ENCODE results near the gene TRIM44.
A peak's percentile ranks its signal among the peaks of the same experiment; 100 is the strongest.

The TRIM44 gene

GRCh38 chr11:35655254-35655653 lies 7.3 kb upstream of the TRIM44 start:
- no peak for TF ChIP-seq CTCF (IDR thresholded peaks at IDR 0.05; ENCODE audit: low read depth, low read length)
- in situ Hi-C loops (cut with HindIII; ENCODE audit: low sequenced_read_pairs) = no loop called here
- no peak overlapping the region for H3K4me3 ChIP-seq (ENCODE audit: low read depth, low read length)
- no peak for DNase-seq (ENCODE audit: low read depth, low spot score)

- no peak for DNase-seq (ENCODE audit: low read depth, low spot score)
- in situ Hi-C loops (cut with HindIII; ENCODE audit: low sequenced_read_pairs) = no loop called here
- TF ChIP-seq CTCF (IDR thresholded peaks at IDR 0.05; ENCODE audit: low read depth, low read length) = no peak
- H3K4me3 ChIP-seq (ENCODE audit: low read depth, low read length) = no peak overlapping the region
Measured at GRCh38 chr11:35655856-35656255, 6.7 kb upstream of the TRIM44 start.

GRCh38 chr11:35658020-35658948 lies 4.3 kb upstream of the TRIM44 start:
- no peak overlapping the region for H3K4me3 ChIP-seq (ENCODE audit: low read depth, low read length)
- in situ Hi-C loops (cut with HindIII; ENCODE audit: low sequenced_read_pairs) = no loop called here
- DNase-seq (ENCODE audit: low read depth, low spot score) = peak; percentile 41
- TF ChIP-seq CTCF (IDR thresholded peaks at IDR 0.05; ENCODE audit: low read depth, low read length) = no peak

- no peak for DNase-seq (ENCODE audit: low read depth, low spot score)
- in situ Hi-C loops (cut with HindIII; ENCODE audit: low sequenced_read_pairs) = no loop called here
- H3K4me3 ChIP-seq (ENCODE audit: low read depth, low read length) = peak overlapping the region; percentile 66
- no peak for TF ChIP-seq CTCF (IDR thresholded peaks at IDR 0.05; ENCODE audit: low read depth, low read length)
Measured at GRCh38 chr11:35661534-35661933, 1.0 kb upstream of the TRIM44 start.

GRCh38 chr11:35662061-35662648 lies 420 bp upstream of the TRIM44 start:
- H3K4me3 ChIP-seq (ENCODE audit: low read depth, low read length) = peak overlapping the region; percentile 66
- no peak for TF ChIP-seq CTCF (IDR thresholded peaks at IDR 0.05; ENCODE audit: low read depth, low read length)
- no peak for DNase-seq (ENCODE audit: low read depth, low spot score)
- in situ Hi-C loops (cut with HindIII; ENCODE audit: low sequenced_read_pairs) = no loop called here

GRCh38 chr11:35663408-35663702 lies 780 bp downstream of the TRIM44 start:
- in situ Hi-C loops (cut with HindIII; ENCODE audit: low sequenced_read_pairs) = no loop called here
- no peak for TF ChIP-seq CTCF (IDR thresholded peaks at IDR 0.05; ENCODE audit: low read depth, low read length)
- DNase-seq (ENCODE audit: low read depth, low spot score) = no peak
- H3K4me3 ChIP-seq (ENCODE audit: low read depth, low read length) = peak overlapping the region; percentile 66
